ENCODE data around the gene VPREB3.

GRCh38 chr22:23759566-23759965 lies 5.3 kb upstream of the VPREB3 start:
- TF ChIP-seq, protein P1, sequence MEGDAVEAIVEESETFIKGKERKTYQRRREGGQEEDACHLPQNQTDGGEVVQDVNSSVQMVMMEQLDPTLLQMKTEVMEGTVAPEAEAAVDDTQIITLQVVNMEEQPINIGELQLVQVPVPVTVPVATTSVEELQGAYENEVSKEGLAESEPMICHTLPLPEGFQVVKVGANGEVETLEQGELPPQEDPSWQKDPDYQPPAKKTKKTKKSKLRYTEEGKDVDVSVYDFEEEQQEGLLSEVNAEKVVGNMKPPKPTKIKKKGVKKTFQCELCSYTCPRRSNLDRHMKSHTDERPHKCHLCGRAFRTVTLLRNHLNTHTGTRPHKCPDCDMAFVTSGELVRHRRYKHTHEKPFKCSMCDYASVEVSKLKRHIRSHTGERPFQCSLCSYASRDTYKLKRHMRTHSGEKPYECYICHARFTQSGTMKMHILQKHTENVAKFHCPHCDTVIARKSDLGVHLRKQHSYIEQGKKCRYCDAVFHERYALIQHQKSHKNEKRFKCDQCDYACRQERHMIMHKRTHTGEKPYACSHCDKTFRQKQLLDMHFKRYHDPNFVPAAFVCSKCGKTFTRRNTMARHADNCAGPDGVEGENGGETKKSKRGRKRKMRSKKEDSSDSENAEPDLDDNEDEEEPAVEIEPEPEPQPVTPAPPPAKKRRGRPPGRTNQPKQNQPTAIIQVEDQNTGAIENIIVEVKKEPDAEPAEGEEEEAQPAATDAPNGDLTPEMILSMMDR (conservative IDR thresholded peaks at IDR 0.05): no peak
- TF ChIP-seq ZFX (IDR thresholded peaks at IDR 0.05): no peak
